SK-N-MC (cell line): ENCODE measurements around the gene EVL.

ENCODE experiments used
- EZH2 ChIP-seq: fragments of 200-600 bp; sonication (generic); IDR thresholded peaks from one replicate; pipeline ENCODE4 v1.6.1; 2017; ENCODE audit warnings: antibody characterized with exemption
- POLR2AphosphoS5 ChIP-seq: IDR thresholded peaks from 2 replicates; pipeline ENCODE4 v1.6.1; 2012; ENCODE audit warnings: mild to moderate bottlenecking, low read depth, low read length, borderline replicate concordance

GRCh38 chr14:100170880-100171279, 105.7 kb downstream of the EVL start:
- no peak for TF ChIP-seq POLR2AphosphoS5
- TF ChIP-seq EZH2, result no peak
